Heart right ventricle (tissue), 16 donors: ENCODE measurements around the gene MALAT1. TPM values are rescaled to one million over a fixed set of nuclear protein-coding genes. Genes with fewer than 3 reads are reported as not detected.

ENCODE experiments used
- ATAC-seq, 8 donors: fragments of 200-7000 bp; cut with Tn5 transposase; one replicate each; pipeline ENCODE4 v1.9.1; 2020; ENCODE audit warnings: mild to moderate bottlenecking in 8 of 8, moderate library complexity in 8 of 8, moderate number of reproducible peaks in 1 of 8
- DNase-seq, 2 donors: peaks; one replicate each; pipeline ENCODE4 v3.0.0-alpha.2; 2020
- H3K27ac ChIP-seq, 10 donors: fragments of 200-600 bp; sonication (generic) in 2 of 10; one replicate each; pipeline versions ENCODE4 v1.5.0 to v1.8.0; 2020 to 2022; ENCODE audit warnings: mild to moderate bottlenecking in 3 of 10
- H3K27me3 ChIP-seq, 7 donors: fragments of 200-600 bp; one replicate each; pipeline ENCODE4 v1.8.0; 2021 to 2022; ENCODE audit warnings: mild to moderate bottlenecking in 2 of 7
- H3K36me3 ChIP-seq, 9 donors: fragments of 200-600 bp; sonication (generic) in 1 of 9; one replicate each; pipeline versions ENCODE4 v1.5.0 to v1.8.0; 2020 to 2022; ENCODE audit warnings: mild to moderate bottlenecking in 2 of 9
- H3K4me1 ChIP-seq, 9 donors: fragments of 200-600 bp; sonication (generic) in 1 of 9; one replicate each; pipeline versions ENCODE4 v1.5.0 to v1.8.0; 2020 to 2022; ENCODE audit warnings: mild to moderate bottlenecking in 4 of 9
- H3K4me3 ChIP-seq, 10 donors: fragments of 200-600 bp; sonication (generic) in 2 of 10; one replicate each; pipeline versions ENCODE4 v1.5.0 to v1.8.0; 2020 to 2022; ENCODE audit warnings: mild to moderate bottlenecking in 7 of 10, moderate library complexity in 2 of 10
- H3K9me3 ChIP-seq, 11 donors: fragments of 200-600 bp in 10 of 11; sonication (generic) in 2 of 11; one replicate each; pipeline versions ENCODE4 v1.5.0 to v1.8.0; 2013 to 2022; ENCODE audit warnings: mild to moderate bottlenecking in 2 of 11, control low read depth in 1 of 11, moderate library complexity in 1 of 11
- CTCF ChIP-seq, 9 donors: fragments of 200-600 bp; sonication (generic) in 2 of 9; IDR thresholded peaks; one replicate each; pipeline versions ENCODE4 v1.5.0 to v1.8.0; 2021 to 2022; ENCODE audit warnings: antibody characterized with exemption in 9 of 9, mild to moderate bottlenecking in 5 of 9, moderate library complexity in 1 of 9
- WGBS, 2 donors: extraction: QIAGEN DNeasy Blood & Tissue Kit; methylation state at CpG; one replicate each; pipeline ENCODE4 v1.1.7; 2013; ENCODE audit warnings: inconsistent platforms in 1 of 2; 5-methylcytosine and 5-hydroxymethylcytosine counted together
- intact Hi-C, 10 donors: fragments of 100-400 bp; cut with DNase I; formaldehyde crosslinking; loops; one replicate each; pipeline versions ENCODE4 v1.11.1 to v1.14.2; 2022
- polyA plus RNA-seq, 2 donors: library from polyadenylated mRNA; stranded (reverse); fragments of 200-250 nt; gene quantifications; one replicate each; pipeline ENCODE4 v1.2.3, GENCODE V29; 2013
- total RNA-seq, 10 donors: library from RNA; stranded (reverse); fragmentation: NEBNext Ultra II Directional in 3 of 10; extraction: Animal tissue kit (Norgen Biotek cat#: 25700) in 3 of 10; gene quantifications; one replicate each; pipeline versions ENCODE4 v1.2.1 to v1.2.4, GENCODE V29; 2021 to 2023
- donor health status: Arrhythmogenic right ventricular cardiomyopathy.
- donor health status: ischemic (EF 13 %, LVEDD 7.1; RV severe dilation, severe dysfunction).
- donor health status: healthy with polysubstance abuse.
- donor health status: DM: no; HTN: yes; CAD: no.
- donor health status: DM: no; HTN: no; CAD: no.
- donor health status: ischemic (EF 25% LVEDD 6.9; RV normal size, moderate dysfunction).
- donor health status: ischemic (EF 25% LVEDD 5.7; RV mildly dilated, moderate dysfunction).
- donor health status: healthy.
- donor health status: DM: yes; HTN: yes; CAD: no.
- donor health status: Ischemic cardiomyopathy.
- donor health status: ischemic (EF 35%, LVEDD 5.7; RV mildly dilated, moderate dysfunction).
- donor health status: nonischemic (EF 11% LVEDD 7.7; RV severe dilation, severe dysfunction).
- donor health status: DM: yes; HTN: yes; CAD: no.
- donor health status: PGD.
- donor health status: ischemic (EF 29% LVEDD 5.4; RV normal size, mild dysfunction).
- donor health status: nonischemic (EF 23%, LVEDD 6.1; RV moderate dilation, normal function).

MALAT1 gene
- total and polyA plus RNA-seq, 12 donors, result 205 to 8,462 (median 5,956) TPM

- Histone ChIP-seq H3K27me3 (no peaks in the 10 kb centered on the region), H3K27ac (no peak overlapping the region), H3K36me3 (peaks cover 0 to 73% (median 33%) of the 10 kb centered on the region in 9 donors), H3K4me1 (peaks cover 11 to 28% (median 21%) of the 10 kb centered on the region in 9 donors), H3K4me3 (no peak overlapping the region), H3K9me3 (no peaks in the 10 kb centered on the region)
- intact Hi-C loops, result loop anchor here in 2 of 10 donors (5.0 to 10.0 kb wide), 2 partner anchors 35 to 48 kb away; partner anchors contain the start of genes FAM89B (in 1 of the 2) and ZNRD2 (in 1 of the 2)
- 92 to 100% methylated on average over 2 of the region's 2 CpGs for WGBS, 2 donors
- ATAC-seq (no peak), DNase-seq (no peak)
- no peak for TF ChIP-seq CTCF (IDR thresholded peaks at IDR 0.05)
Observed at GRCh38 chr11:65537296-65537597, 38.4 kb downstream of the MALAT1 start.

- WGBS, 2 donors, result 80 to 81% methylated on average over 18 of the region's 18 CpGs
- ATAC-seq, result no peak
- Histone ChIP-seq H3K36me3 (peaks cover 0 to 72% (median 28%) of the 10 kb centered on the region in 9 donors), H3K4me1 (peaks cover 11 to 28% (median 21%) of the 10 kb centered on the region in 9 donors), H3K4me3 (no peak overlapping the region), H3K9me3 (no peaks in the 10 kb centered on the region), H3K27me3 (no peaks in the 10 kb centered on the region), H3K27ac (peak overlapping the region in 1 of 10 donors; percentile 22)
- intact Hi-C loops, result loop anchor here in 2 of 10 donors (5.0 to 10.0 kb wide), 2 partner anchors 35 to 47 kb away; partner anchors contain the start of genes FAM89B (in 1 of the 2) and ZNRD2 (in 1 of the 2)
- no peak for TF ChIP-seq CTCF (IDR thresholded peaks at IDR 0.05)
- no peak for DNase-seq
Observed at GRCh38 chr11:65537620-65538231, 38.9 kb downstream of the MALAT1 start.

- no peak for DNase-seq
- intact Hi-C loops, result loop anchor here in 2 of 10 donors (5.0 to 10.0 kb wide), 2 partner anchors 34 to 46 kb away; partner anchors contain the start of genes FAM89B (in 1 of the 2) and ZNRD2 (in 1 of the 2)
- H3K36me3 ChIP-seq, result peaks cover 0 to 72% (median 21%) of the 10 kb centered on the region in 9 donors
Observed at GRCh38 chr11:65538232-65538914, 39.5 kb downstream of the MALAT1 start.

More at GRCh38 chr11:65538232-65538914, 39.5 kb downstream of the MALAT1 start:
- H3K27ac ChIP-seq, result peak overlapping the region in 1 of 10 donors; percentile 22
- peaks cover 11 to 28% (median 21%) of the 10 kb centered on the region in 9 donors for H3K4me1 ChIP-seq
- H3K27me3 ChIP-seq, result no peaks in the 10 kb centered on the region
- TF ChIP-seq CTCF (IDR thresholded peaks at IDR 0.05), result no peak
- H3K9me3 ChIP-seq, result no peaks in the 10 kb centered on the region
- 83 to 86% methylated on average over 43 of the region's 43 CpGs for WGBS, 2 donors
- no peak for ATAC-seq
- no peak overlapping the region for H3K4me3 ChIP-seq
